ENCODE measurements around the gene TNFAIP2.
A peak's percentile ranks its signal among the peaks of the same experiment; 100 is the strongest.
"Not testable (repeated sequence)": the region's sequence is repeated elsewhere in the genome, so short reads cannot be mapped to it uniquely, and the experiment has no call there.

TNFAIP2 gene

DNA sequence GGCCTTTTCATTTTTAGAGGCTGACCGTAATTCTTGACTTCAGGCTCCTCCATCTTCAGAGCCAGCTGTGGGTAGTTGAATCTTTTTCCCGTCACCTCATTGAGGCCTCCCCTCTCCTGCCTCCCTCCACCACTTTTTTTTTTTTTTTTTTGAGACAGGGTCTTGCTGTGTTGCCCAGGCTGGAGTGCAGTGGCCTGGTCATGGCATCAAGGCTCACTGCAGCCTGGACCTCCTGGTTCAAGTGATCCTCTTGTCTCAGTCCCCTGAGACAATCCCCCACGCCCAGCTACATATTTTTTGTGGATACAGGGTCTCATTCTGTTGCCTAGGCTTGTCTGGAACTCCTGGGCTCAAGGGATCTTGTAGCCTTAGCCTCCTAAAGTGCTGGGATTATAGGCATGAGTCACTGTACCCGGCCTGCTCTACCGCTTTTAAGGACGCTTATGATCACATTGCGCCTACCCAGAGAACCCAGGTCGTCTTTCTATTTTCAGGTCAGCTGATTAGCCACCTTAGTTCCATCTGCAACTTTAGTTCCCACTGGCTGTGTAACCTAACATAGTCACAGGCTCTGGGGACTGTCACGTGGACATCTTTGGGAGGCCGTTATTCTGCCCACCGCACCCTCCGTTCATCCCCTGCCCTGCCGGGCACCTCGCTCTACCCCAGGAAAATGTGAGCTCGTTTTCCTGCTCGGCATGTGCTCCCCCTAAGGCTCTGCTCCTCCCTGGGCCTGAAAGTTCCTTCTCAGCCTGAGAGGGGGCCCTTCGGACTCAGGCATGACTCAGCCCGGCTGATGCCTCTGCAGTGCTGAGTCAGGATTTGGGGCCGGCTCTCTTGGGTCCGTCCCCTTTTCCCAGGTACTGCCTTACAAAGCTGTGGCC, 13.4 kb downstream of the TNFAIP2 start:
- DNase-seq: no peak

DNA sequence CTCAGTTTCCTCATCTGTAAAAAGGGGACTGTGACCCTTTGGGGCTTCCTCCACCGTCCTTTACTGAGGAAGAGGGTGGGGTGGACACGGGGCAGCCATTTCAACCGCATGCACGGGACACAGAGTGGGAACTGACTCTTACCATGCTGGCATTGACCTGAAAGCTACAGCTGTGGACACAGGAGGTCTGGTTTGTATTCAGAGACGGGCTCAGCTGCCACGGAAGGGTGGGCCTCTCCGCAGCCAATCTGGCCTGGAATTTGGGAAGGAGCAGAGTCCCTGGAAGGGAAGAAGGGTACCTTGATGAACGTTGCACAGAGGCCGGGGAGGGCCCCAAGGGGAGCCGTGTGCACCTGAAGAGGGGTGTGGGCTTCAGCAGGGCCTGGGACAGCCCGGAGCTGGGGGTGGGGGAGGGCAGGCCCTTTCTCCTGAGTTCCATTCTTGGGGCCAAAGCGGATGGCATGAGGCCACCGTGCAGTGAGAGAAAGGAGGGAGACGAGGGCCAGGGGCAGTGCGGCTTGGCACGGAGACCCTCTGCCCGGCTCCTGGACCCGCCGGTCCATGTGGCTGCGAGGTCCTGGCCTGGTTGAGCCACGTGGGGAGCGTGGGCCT, 14.5 kb downstream of the TNFAIP2 start:
- no peak for DNase-seq

DNA sequence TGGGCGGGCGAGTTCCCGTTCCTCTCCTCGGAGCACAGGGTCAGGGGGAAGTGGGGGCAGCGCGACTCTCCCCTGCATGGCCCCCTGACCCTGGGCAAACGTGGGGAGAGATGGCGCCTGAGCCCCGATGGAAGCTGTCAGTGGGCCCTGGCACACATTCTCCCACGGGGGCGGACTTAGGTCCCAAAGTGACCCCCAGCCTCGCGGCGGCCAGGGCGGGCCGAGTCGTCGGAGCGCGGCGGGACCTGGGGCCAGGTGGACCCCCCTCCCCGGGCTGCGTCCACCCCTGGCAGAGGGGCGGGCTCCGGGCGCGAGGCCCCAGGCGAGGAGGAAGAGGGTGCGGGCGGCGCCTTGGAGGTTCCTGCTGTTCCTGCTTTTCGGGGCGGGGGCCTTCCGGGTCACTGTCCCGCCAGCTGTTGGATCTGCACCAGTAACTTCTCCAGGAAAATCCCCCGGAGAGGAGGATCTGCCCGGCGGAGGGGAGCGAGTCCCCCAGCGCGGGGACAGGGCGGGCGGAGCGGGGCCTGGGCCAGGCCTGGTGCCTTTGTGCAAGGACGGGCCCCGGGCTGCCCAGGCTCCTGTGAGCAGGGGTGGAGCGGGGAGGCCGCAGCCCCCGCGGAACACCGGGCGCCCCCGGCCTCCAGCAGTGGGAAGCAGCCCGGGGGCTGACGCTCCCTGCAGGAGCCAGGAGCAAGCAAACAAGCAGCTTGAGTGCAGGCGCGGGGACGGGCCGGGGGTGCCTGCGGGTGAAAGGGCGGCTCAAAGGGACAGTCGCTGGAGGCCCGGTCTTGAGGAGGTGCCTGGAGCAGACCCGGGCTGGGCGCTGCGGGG, 15.3 kb downstream of the TNFAIP2 start:
- no peak for DNase-seq

DNA sequence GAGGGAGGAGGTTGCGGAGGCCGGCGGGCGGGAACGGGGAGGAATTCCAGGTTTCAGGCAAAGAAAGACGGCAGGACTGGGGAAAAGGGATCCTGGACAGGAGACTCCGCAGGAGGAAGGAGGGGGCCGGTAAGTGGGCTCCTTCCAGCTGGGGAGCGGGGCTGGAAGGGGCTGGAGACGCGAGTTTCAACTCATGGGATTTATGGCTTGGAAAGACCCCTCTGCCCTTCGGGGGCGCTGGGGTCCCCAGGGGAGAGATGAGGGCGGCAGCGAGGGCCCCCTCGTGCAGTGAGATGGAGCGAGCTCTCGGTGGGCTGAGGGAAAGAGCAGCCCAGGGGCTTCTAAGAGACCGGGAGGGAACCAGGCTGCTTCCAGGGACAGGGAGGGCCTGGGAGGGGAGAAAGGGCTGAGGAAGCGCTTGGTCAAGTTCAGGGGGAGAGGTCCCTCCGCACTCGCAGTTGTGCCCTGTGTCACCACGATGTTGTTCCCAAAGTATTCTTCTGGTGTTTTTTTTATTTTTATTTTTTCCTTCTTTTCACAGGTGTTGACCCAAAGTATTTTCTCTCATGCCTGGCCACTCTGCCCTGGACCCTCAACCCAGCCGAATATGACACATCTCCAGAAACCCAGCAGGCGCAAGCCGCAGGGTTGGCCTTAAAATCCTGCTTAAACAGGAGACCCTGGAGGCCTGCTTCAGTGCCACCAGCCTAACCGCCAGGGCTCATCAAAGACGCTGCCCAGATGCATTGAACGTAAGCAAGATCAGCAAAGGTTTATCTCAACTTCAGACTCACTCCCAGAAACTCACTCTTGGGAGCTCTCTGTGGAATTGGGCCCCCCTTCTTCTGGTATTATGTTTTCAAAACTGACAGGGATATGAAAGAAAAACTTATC, 16.1 kb downstream of the TNFAIP2 start:
- DNase-seq: no peak

DNA sequence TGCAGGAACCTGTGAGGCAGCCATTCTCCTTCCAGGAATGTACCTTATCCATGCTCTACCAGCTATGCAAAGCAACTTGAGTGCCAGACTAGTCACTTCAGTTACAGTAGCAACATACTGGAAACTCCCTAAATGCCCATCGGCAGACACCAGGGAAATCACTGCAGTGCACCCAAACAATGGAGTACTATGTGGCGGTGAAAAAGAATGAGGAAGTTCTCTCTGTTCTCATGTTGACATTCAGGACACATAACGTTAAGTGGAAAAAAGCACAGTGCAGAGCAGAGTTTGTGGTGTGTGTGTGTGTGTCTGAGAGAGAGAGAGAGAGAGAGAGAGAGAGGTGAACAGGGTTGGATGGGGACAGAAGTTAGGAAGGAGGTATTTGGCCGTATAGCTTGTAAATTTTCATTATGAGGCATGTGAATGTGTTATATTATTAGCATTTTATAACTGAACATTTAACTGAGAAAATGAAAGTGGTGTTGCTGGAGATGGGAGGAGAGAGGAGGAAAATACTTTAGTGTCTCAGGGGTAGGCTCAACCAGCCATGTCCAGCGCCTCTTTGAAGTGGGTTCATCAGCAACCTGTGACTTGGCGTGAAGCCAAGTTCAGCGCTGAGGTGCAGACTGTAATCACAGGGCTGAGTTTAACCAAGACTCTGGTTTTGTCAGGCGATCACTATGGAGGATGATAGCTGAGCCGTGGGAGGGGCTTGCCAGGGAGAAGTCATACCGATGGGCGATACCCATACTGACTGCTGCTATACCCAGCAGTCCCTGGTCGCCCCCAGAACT, 17.3 kb downstream of the TNFAIP2 start:
- DNase-seq: no peak

DNA sequence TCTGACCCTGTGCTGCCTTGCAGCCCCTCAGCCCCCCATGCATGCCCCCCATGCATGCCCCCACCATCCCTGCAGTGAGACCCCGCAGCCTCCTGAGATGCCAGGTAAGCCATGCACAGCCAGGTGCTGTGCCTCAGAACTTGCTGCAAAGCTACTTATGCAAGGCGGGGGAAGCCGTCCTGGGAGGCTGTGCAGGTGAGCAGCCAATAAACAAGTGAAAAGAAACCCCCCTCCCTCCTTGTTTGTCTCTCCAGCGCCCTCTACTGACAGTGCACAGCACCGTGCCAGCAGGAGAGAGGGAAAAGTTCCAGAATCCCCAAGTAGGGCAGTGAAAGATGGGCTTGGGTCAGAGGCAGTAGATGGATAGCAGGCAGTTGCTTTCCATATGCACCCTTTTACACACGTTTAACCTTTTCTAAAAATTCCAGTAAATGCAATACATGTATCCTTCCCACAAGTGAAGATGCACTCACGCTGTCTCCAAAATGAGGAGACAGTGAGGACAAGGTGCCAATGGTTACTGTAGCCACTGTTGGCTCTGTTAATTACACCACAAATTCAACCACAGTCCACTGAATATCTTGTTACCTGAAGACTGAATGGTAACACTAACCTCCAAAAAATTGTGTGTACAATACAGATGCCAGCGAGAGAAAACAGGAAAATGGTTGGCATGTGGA, 18.0 kb downstream of the TNFAIP2 start:
- DNase-seq: peak; percentile 33 to 49

DNA sequence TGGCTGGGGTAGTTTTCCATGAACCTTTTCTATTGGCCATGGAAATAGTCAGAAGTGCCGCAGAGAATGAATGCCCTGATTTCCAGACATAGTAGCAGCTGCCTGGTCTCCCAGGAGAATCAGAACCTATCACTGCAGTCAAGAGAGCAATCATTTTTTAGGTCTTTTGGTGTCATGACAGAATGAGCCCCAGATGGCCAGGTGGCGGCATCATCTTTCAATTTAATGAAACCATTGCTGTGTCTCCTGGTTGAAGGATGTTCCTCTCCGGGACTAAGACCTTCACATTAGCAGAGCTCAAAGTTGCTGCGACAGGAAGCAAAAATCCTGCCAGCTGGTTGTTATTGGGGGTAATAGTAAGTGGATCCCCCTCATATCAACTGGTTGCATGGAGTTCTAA, 18.8 kb downstream of the TNFAIP2 start:
- no peak for DNase-seq

DNA sequence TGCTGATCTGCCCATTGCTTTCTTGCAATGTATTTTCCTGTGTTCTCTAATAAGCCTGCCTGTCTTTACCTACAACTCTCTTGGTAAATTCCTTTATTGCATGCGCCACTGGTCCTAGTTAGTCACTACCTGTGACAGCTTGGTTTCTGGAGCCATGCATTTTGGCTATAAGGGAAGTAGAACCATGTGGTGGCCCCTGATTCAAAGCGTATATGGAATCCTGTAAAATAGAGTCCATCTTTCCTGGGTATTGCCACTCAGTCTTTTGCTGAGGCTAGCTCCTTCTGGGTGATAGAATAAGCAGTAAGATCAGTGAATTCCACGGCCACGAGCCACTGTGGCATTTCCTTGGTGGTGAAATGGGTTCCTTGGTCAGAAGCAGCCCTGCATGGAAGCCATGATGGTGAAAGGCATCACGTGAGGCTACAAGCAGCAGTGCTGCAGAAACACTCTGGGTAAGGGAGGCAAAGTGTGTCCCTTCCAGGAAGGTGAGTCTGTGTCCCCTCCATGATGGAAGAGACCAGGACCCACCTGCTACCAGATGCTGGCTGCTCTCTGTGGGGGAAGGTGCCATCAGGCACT, 19.6 kb downstream of the TNFAIP2 start:
- no peak for DNase-seq

DNA sequence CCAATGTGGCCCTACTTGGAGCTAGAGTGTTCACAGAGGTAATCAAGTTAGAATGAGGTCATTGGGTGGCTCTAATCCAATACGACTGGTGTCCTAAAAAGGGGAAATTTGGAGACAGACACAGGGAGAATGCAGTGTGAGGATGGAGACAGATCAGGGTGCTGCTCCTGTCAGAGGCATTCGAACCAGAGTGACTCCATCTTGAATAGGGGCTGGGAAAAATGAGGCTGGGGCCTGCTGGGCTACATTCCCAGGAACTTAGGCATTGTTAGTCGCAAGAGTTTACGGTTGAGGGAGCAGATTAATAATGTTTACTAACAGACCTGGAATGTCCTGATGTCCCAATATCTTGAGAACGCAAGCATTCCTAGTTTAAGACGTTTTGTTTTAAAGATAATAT, 20.2 kb downstream of the TNFAIP2 start:
- no peak for DNase-seq

DNA sequence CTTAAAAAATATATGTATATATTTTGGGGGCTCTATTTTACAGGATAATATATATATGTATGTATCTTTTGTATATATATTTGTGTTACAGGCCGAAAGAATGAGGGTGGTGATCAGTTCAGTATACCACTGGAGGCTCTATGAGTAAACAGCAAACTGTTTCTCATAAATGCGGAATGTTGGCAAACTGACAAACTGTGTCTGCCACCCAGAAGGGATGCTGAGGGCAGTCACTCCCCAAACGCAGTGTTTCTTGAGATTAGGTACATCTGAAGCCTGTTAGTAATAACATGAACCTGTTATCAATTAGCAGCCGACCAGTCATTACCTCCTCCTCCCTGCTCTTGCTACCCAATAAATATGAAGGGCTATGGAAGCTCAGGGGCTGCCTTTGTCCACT, 20.8 kb downstream of the TNFAIP2 start:
- DNase-seq: no peak

DNA sequence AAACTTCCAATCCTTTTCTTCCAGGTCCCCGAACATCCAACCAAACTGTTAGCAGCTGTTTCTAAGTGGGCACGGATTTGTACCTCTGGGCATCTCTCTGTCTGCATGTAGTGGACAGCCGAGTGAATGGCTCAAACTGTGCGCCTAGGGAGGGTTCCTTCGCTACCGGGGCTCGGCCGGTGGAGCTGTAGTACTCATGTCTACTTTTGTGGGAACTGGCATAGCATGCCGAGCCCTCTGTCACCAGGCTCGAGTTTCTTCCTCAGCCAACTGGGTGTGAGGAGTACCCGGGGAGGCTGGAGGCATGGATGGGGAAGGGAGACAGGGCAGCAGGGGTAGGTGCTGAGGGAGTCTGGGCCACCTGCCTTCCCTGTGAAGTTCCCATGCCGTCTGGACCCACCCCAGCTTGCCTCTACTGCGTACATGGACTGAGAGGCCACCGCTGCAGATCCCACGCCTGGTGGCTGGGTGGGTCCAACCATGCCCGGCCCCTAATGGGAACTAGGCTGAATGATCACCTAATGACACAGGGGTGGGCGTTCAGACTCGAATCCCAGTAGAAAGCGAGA, 23.0 kb downstream of the TNFAIP2 start:
- no peak for DNase-seq

DNA sequence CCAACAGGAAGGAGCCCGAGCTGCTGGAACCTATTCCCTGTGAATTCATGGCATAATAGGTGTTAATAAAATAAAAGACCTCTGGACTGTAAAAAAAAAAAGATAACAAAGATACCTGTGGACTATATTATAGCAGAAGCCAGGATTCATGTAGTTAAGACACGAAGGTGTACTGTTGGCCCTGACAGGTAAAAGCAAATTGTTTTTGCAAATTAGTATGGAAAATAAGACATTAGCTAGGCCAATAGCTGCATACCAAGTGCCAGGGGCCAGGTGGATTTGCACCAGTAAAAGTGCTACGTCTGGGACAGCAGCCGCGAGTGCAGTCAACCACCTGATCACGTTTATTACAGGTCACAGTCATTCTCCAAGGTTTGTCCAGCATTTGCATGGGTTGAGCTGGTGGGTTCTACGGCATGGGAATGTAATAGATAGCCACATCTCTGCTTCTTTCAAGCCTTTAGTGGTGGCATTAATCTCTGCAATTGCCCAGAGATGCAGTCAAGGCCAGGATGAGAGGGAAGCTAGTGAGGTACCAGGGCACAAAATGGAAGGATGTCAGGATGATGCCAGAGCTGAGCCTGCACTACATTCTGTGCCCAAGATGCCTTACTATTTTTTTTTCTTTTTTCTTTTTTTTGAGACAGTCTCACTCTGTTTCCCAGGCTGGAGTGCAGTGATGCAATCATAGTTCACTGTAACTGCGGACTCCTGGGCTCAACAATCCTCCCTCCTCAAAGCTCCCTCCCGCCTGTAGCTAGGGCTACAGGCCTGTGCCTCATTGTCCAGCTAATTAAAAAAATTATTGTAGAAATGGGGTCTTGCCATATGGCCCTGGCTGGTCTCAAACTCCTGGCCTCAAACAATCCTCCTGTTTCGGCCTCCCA, 26.3 kb downstream of the TNFAIP2 start:
- no peak for DNase-seq

DNA sequence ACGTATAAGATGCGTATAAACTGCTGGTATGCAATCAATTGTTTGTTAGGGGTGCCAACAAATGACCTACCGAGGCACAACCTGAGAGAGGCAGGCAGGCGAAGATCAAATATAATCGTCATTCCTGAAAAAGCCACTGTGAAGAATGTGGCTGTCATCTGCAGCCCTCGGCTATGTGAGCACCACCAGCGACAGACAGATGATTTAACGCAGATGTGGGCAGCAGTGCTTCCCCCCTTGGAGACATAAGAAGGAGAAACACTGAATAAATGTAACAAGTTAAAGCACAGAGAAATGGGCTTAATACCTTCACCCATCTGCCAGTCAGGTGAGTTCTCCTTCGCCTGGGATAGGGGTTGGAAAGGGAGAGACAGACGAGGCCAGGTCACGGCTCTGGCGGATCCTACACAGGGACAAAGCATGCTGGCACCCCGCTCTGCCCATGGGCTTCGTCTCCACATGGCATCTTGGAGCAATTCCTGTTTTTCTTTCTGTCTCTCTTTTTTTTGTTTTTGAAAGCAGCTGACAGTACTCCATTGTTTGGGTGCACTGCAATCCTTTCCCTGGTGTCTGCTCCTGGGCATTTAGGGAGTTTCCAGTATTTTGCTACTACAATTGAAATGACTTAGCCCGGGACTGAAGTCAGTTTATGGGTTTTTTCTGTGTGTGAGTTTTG, 28.1 kb downstream of the TNFAIP2 start:
- no peak for DNase-seq

DNA sequence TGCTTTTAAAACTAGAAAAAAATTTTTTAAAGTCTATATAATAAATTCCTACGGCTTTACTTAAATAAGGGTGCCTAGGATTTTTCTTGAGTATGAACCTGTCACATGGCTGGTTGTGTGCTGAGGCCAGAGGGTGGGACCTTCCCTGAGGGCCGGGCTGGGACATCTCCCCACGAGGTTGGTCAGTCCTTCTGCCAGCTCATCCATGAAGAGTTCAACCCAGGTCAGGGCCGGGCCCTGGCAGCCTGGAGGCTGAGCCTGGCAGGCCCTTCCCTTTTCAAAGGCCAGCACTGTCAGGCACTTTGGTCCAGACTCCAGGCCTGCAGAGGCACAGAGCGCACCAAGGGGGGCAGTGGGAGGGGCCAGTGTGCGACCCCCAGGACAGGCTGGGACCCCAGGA, 31.7 kb downstream of the TNFAIP2 start:
- peak; percentile 8 to 18 for DNase-seq

DNA sequence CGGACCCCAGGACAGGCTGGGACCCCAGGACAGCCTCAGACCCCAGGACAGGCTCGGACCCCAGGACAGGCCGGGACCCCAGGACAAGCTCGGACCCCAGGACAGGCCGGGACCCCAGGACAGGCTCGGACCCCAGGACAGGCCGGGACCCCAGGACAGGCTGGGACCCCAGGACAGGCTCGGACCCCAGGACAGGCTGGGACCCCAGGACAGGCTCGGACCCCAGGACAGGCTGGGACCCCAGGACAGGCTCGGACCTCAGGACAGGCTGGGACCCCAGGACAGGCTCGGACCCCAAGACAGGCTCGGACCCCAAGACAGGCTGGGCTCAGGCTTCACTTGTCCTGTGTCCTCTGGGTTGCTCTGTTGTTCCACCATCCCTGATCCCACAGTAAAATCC, 32.2 kb downstream of the TNFAIP2 start:
- DNase-seq: not testable (repeated sequence)

DNA sequence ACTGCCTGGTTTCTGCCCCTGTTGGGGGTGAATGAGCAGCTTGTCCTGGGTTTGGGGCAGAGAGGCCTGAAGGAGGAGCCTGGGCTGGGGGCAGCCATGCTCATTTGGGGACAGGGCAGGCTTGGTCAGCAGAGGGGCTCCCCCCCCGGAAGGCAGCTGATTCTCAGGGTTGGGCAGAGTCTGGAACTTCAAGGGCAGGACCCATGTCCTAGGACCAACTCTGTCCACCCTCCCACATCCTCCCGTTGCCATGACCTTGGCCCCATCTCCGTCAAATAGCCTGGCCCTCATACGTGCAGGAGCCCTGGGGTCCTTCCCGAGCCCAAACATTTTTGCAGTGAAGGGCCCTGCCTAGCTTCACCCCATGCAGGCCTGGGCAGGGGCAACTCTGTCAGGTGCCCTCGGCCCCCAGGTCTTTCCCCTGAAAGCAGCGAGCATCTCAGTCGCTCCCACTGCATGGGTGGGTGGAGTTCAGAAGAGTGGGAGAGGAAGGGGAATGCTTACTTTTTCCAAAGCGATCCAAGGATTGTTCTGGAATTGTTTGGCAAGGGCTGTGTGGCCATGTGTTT, 32.6 kb downstream of the TNFAIP2 start:
- DNase-seq: no peak

DNA sequence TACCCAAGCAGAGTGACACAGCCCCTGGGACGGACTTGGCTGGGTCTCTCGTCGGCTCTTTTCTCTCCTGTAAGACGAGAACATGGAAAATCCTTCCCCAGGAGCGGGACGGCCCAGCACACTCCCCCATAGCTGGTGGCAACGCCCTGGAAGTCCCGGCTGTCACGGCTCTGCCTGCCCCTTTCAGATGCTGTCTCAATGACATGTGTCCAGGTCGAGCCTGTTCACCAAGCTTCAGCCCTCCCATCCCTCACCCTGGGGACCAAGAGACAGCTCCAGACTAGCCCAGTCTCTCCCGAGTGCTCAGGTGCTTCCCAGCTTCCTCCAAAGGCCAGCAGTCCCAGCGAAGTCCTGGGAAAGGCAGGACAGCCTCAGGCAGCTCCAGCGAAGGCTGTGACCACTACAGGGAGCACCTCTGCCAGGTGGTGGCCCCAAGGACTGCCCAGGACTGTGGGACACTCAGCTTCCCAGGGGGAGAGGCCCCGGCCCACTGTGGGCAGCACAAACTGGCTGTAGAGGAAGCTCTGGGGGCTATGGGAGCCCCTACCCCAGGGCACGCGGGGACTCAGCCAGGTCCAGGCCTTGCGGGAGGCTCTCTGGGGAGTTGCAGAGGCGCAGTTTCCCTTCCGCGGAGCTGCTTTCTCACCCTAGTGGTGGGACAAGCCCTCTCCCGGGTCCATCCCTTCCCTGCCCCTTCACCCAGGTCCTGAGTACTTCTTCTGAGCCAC, 33.6 kb downstream of the TNFAIP2 start:
- no peak for DNase-seq

DNA sequence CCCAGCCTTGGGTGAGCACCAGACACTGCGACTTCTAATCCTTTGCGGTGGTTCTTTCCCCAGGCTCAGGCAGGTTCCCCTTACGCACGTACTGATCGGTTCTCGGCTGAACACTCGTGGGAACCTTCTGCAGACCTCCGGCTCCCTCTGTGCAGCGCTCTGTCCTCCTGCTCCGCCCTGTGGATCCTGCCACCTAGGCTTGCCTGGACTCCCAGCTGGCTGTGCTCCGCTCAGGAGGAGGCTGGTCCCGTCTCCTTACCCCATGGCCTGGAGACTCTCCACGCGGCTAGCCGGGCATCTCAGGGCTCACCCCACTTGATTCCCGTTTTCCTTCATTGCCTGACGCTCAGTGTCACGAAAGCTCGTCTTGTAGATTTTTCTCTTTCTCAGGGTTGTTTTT, 34.7 kb downstream of the TNFAIP2 start:
- no peak for DNase-seq
